Hepatocyte (in vitro differentiated cells): Measurements from ENCODE around the gene RAPGEF4. TPM values are rescaled to one million over a fixed set of nuclear protein-coding genes. Genes with fewer than 3 reads are reported as not detected.

Experiments used
- DNase-seq: peaks from one replicate; pipeline ENCODE4 v3.0.0-alpha.2; 2016; ENCODE audit warnings: low spot score
- H2AFZ ChIP-seq: fragments of 200-600 bp; sonication (generic); 2 replicates; pipeline ENCODE4 v1.6.0; 2016; ENCODE audit warnings: antibody characterized with exemption, mild to moderate bottlenecking
- H3K27ac ChIP-seq: fragments of 200-600 bp; sonication (generic); 2 replicates; pipeline ENCODE4 v1.5.1; 2016; ENCODE audit warnings: mild to moderate bottlenecking
- H3K27me3 ChIP-seq: fragments of 200-600 bp; sonication (generic); 2 replicates; pipeline ENCODE4 v1.6.1; 2016
- H3K36me3 ChIP-seq: fragments of 200-600 bp; sonication (generic); replicated peaks from 2 replicates; pipeline ENCODE4 v1.5.1; 2016; ENCODE audit warnings: low read depth; ENCODE audit not compliant: insufficient read depth
- H3K4me1 ChIP-seq: fragments of 200-600 bp; sonication (generic); 2 replicates; pipeline ENCODE4 v1.5.1; 2016; ENCODE audit warnings: mild to moderate bottlenecking, moderate library complexity; ENCODE audit not compliant: insufficient read depth
- H3K4me2 ChIP-seq: fragments of 200-600 bp; sonication (generic); 2 replicates; pipeline ENCODE4 v1.6.0; 2016
- H3K4me3 ChIP-seq: fragments of 200-600 bp; sonication (generic); 2 replicates; pipeline ENCODE4 v1.5.1; 2016; ENCODE audit warnings: mild to moderate bottlenecking
- H3K79me2 ChIP-seq: fragments of 200-600 bp; sonication (generic); 2 replicates; pipeline ENCODE4 v1.6.0; 2017; ENCODE audit warnings: mild to moderate bottlenecking
- H3K9me2 ChIP-seq: fragments of 200-600 bp; sonication (generic); replicated peaks from 2 replicates; pipeline ENCODE4 v1.6.0; 2017; ENCODE audit warnings: mild to moderate bottlenecking; ENCODE audit not compliant: insufficient read depth
- H3K9me3 ChIP-seq: fragments of 200-600 bp; sonication (generic); 2 replicates; pipeline ENCODE4 v1.5.1; 2016; ENCODE audit warnings: low read depth, mild to moderate bottlenecking
- H4K20me1 ChIP-seq: fragments of 200-600 bp; sonication (generic); 2 replicates; pipeline ENCODE4 v1.6.0; 2016; ENCODE audit warnings: mild to moderate bottlenecking; ENCODE audit not compliant: insufficient read depth, poor library complexity, severe bottlenecking
- EZH2 ChIP-seq: fragments of 200-600 bp; sonication (generic); IDR thresholded peaks from 2 replicates; pipeline ENCODE4 v1.6.1; 2016; ENCODE audit warnings: antibody characterized with exemption, mild to moderate bottlenecking, borderline replicate concordance
- EZH2phosphoT487 ChIP-seq: fragments of 200-600 bp; sonication (generic); IDR thresholded peaks from one replicate; pipeline ENCODE4 v1.6.1; 2018; ENCODE audit warnings: antibody characterized with exemption, mild to moderate bottlenecking, low read depth, moderate library complexity; ENCODE audit not compliant: unreplicated experiment, severe bottlenecking
- WGBS: methylation state at CpG from one replicate; pipeline ENCODE4 v1.1.6; 2016; ENCODE audit warnings: low lambda C conversion rate; ENCODE audit errors: missing lambda C conversion rate; 5-methylcytosine and 5-hydroxymethylcytosine counted together
- polyA plus RNA-seq: library from polyadenylated mRNA; unstranded; fragments of >200 nt; fragmentation: Nextera tagmentation; extraction: Ambion mirVana; gene quantifications from 2 replicates; pipeline ENCODE4 v1.2.1, GENCODE V29; 2016
- total RNA-seq: library from RNA; depleted of rRNA; stranded (reverse); fragments of >200 nt; gene quantifications from 2 replicates; pipeline ENCODE4 v1.2.3, GENCODE V29; 2014
- TF ChIP-seq, protein P1 (sequence below): fragments of 200-600 bp; sonication (generic); IDR thresholded peaks from 2 replicates; pipeline ENCODE4 v1.5.1; 2016; ENCODE audit warnings: antibody characterized with exemption, mild to moderate bottlenecking; ENCODE audit not compliant: poor library complexity

The RAPGEF4 gene
- total and polyA plus RNA-seq, 2 experiments from 2014 or later: 1.9 to 2.0 TPM

DNA sequence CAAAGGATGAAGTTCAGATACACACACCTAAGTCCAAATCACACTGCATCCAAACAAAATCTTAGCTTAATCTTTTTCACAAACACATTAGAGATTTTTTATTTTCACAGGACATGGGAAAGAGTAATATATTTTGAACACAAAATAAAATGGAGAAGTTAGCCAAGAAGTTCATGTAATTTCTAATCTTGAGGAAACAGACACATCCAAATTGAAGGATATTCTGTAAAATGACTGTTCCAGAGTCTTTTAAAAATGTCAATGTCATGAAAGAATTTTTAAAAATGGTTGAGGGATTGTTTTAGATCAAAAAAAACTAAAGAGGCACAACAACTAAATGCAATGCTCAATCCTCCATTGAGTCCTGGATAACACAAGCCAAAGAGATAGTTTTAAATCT, 12.4 kb upstream of the RAPGEF4 start:
- no peak overlapping the region for H3K4me2 ChIP-seq
- H3K4me1 ChIP-seq: no peaks in the 10 kb centered on the region
- H4K20me1 ChIP-seq: no peaks in the 10 kb centered on the region
- TF ChIP-seq, protein P1, sequence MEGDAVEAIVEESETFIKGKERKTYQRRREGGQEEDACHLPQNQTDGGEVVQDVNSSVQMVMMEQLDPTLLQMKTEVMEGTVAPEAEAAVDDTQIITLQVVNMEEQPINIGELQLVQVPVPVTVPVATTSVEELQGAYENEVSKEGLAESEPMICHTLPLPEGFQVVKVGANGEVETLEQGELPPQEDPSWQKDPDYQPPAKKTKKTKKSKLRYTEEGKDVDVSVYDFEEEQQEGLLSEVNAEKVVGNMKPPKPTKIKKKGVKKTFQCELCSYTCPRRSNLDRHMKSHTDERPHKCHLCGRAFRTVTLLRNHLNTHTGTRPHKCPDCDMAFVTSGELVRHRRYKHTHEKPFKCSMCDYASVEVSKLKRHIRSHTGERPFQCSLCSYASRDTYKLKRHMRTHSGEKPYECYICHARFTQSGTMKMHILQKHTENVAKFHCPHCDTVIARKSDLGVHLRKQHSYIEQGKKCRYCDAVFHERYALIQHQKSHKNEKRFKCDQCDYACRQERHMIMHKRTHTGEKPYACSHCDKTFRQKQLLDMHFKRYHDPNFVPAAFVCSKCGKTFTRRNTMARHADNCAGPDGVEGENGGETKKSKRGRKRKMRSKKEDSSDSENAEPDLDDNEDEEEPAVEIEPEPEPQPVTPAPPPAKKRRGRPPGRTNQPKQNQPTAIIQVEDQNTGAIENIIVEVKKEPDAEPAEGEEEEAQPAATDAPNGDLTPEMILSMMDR: no peak
- no peak for TF ChIP-seq EZH2
- no peak for TF ChIP-seq EZH2phosphoT487
- no peak for DNase-seq
- H3K9me2 ChIP-seq: no peaks in the 10 kb centered on the region
- H3K4me3 ChIP-seq: no peak overlapping the region
- H3K27ac ChIP-seq: no peak overlapping the region
- no peaks in the 10 kb centered on the region for H3K27me3 ChIP-seq
- no peaks in the 10 kb centered on the region for H3K9me3 ChIP-seq
- no peaks in the 10 kb centered on the region for H3K36me3 ChIP-seq
- H3K79me2 ChIP-seq: no peaks in the 10 kb centered on the region
- no peak overlapping the region for H2AFZ ChIP-seq

DNA sequence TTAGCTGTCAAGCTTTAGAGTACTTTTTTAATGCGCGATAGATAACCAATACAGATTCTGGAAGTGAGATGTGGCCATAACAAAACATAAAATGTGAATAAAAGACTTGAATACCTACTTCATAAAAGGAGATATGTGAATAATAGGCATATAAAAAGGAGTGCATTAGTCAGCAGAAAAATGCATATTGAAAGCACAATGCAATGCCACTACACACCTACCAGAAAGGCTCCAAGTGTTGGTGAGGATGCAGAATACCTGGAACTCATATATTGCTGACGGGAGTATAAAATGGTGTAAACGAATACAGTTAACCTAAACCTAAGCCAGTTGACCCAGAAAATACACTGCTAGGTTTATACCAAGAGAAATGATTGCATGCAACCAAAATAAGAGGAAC, 10.9 kb upstream of the RAPGEF4 start:
- H3K79me2 ChIP-seq: no peaks in the 10 kb centered on the region
- no peak overlapping the region for H3K4me2 ChIP-seq
- H4K20me1 ChIP-seq: no peaks in the 10 kb centered on the region
- no peak overlapping the region for H3K27ac ChIP-seq
- no peaks in the 10 kb centered on the region for H3K36me3 ChIP-seq
- H3K9me2 ChIP-seq: no peaks in the 10 kb centered on the region
- no peak overlapping the region for H3K4me3 ChIP-seq
- no peaks in the 10 kb centered on the region for H3K9me3 ChIP-seq
- H3K27me3 ChIP-seq: no peaks in the 10 kb centered on the region
- DNase-seq: no peak
- H2AFZ ChIP-seq: no peak overlapping the region
- WGBS: 98% methylated on average over 4 of the region's 4 CpGs
- TF ChIP-seq, protein P1: no peak
- no peak for TF ChIP-seq EZH2
- no peak for TF ChIP-seq EZH2phosphoT487
- no peaks in the 10 kb centered on the region for H3K4me1 ChIP-seq

DNA sequence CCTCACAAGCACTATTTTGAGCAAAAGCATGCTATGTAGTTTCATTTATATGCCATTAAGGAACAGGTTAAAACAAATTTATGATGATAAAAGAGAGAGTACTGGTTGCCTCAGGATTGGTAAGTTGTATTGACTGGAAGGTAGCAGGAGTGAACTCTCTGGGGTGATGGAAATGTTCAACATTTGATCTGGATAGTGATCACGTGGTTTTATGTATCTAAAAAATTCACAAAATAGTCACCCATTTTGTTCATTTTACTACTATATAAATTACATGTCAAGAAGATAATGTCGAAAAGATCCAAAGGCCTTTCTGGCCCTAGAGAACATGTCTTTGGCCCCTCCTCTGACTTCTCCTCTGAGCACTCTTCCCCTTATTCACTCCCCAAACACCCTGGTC, 10.4 kb upstream of the RAPGEF4 start:
- Histone ChIP-seq H3K4me2 (no peak overlapping the region), H3K4me3 (no peak overlapping the region), H3K27me3 (no peaks in the 10 kb centered on the region), H3K27ac (no peak overlapping the region), H3K9me3 (no peaks in the 10 kb centered on the region), H3K4me1 (no peaks in the 10 kb centered on the region), H2AFZ (no peak overlapping the region), H3K9me2 (no peaks in the 10 kb centered on the region), H3K79me2 (no peaks in the 10 kb centered on the region), H4K20me1 (no peaks in the 10 kb centered on the region), H3K36me3 (no peaks in the 10 kb centered on the region)
- TF ChIP-seq, protein P1: no peak
- no peak for TF ChIP-seq EZH2phosphoT487
- TF ChIP-seq EZH2: no peak
- 93% methylated on average over 2 of the region's 2 CpGs for WGBS
- no peak for DNase-seq

DNA sequence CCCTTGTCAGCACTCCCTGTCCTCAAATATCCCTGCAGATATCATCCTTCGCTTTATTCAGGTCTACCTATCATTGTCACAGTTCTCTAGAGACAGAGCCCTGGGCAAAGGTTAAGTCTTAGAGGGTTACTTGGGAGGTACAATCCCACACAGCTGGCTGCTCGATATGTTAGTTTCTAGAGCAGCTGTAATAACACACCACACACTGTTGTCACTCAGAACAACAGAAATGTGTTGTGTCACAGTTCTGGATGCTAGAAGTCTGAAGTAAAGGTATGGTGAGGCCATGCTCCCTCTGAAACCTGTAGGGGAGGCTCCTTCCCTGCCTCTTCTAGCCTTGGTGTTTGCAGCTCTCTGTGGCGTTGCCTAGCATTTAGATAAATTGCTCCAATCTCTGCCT, 9.9 kb upstream of the RAPGEF4 start:
- no peaks in the 10 kb centered on the region for H4K20me1 ChIP-seq
- 90% methylated on average over 3 of the region's 3 CpGs for WGBS
- H3K4me1 ChIP-seq: no peaks in the 10 kb centered on the region
- H2AFZ ChIP-seq: no peak overlapping the region
- H3K79me2 ChIP-seq: no peaks in the 10 kb centered on the region
- TF ChIP-seq EZH2phosphoT487 (no peak), EZH2 (no peak)
- TF ChIP-seq, protein P1: no peak
- H3K36me3 ChIP-seq: no peaks in the 10 kb centered on the region
- no peak overlapping the region for H3K4me2 ChIP-seq
- H3K4me3 ChIP-seq: no peak overlapping the region
- no peak for DNase-seq
- peak overlapping the region; percentile 27 for H3K27ac ChIP-seq
- H3K9me2 ChIP-seq: no peaks in the 10 kb centered on the region
- H3K27me3 ChIP-seq: no peaks in the 10 kb centered on the region
- H3K9me3 ChIP-seq: no peaks in the 10 kb centered on the region
